Astrocyte of the spinal cord (primary cell): Measurements from ENCODE around the gene PSD4.

Experiments used
- DNase-seq: peaks from one replicate; pipeline ENCODE4 v3.0.0; 2011; ENCODE audit warnings: low read depth, low spot score
- H3K4me3 ChIP-seq: 2 replicates; pipeline ENCODE4 v1.5.1; 2011; ENCODE audit warnings: low read depth, mild to moderate bottlenecking, low read length, moderate library complexity
- CTCF ChIP-seq: IDR thresholded peaks from 2 replicates; pipeline ENCODE4 v1.5.1; 2012; ENCODE audit warnings: low read depth, mild to moderate bottlenecking, low read length, inconsistent platforms
- in situ Hi-C: cut with HindIII; loops from 2 replicates; pipeline ENCODE4 v1.10.0; 2017; ENCODE audit warnings: low sequenced_read_pairs

Gene PSD4

GRCh38 chr2:113201496-113202304 lies 27.9 kb downstream of the PSD4 start:
- DNase-seq: no peak
- in situ Hi-C loops: no loop called here
- H3K4me3 ChIP-seq: no peak overlapping the region
- no peak for TF ChIP-seq CTCF

- DNase-seq: no peak
These were observed 28.8 kb downstream of the PSD4 start for GRCh38 chr2:113202305-113203216.

GRCh38 chr2:113203217-113203530 lies 29.4 kb downstream of the PSD4 start:
- TF ChIP-seq CTCF: no peak
- DNase-seq: no peak
- in situ Hi-C loops: no loop called here
- no peak overlapping the region for H3K4me3 ChIP-seq

More at GRCh38 chr2:113202305-113203216, 28.8 kb downstream of the PSD4 start:
- in situ Hi-C loops: no loop called here
- no peak for TF ChIP-seq CTCF
- H3K4me3 ChIP-seq: no peak overlapping the region

- H3K4me3 ChIP-seq: no peak overlapping the region
- in situ Hi-C loops: no loop called here
- TF ChIP-seq CTCF: peak; percentile 92
- peak; percentile 76 for DNase-seq
These were observed 30.2 kb downstream of the PSD4 start for GRCh38 chr2:113203901-113204519.

- DNase-seq: no peak
- in situ Hi-C loops: no loop called here
- no peak for TF ChIP-seq CTCF
- H3K4me3 ChIP-seq: no peak overlapping the region
These were observed 32.5 kb downstream of the PSD4 start for GRCh38 chr2:113206251-113206650.

- in situ Hi-C loops: no loop called here
- H3K4me3 ChIP-seq: no peak overlapping the region
- no peak for TF ChIP-seq CTCF
- DNase-seq: no peak
These were observed 33.2 kb downstream of the PSD4 start for GRCh38 chr2:113207021-113207420.
